GM18951 (cell line): Measurements from ENCODE around the gene MRPL28.
"Not testable (repeated sequence)": the region's sequence is repeated elsewhere in the genome, so short reads cannot be mapped to it uniquely, and the experiment has no call there.

Experiments
- POLR2A ChIP-seq: IDR thresholded peaks from 4 replicates; pipeline ENCODE4 v1.6.1; 2011; ENCODE audit warnings: mild to moderate bottlenecking; ENCODE audit not compliant: insufficient read length, insufficient read depth; ENCODE audit errors: extremely low read depth
- in situ Hi-C: fragments of 300-500 bp; cut with MboI; formaldehyde crosslinking; loops from one replicate; pipeline ENCODE4 v1.12.0; 2022; ENCODE audit warnings: low sequenced_read_pairs, mixed read lengths, inconsistent platforms; ENCODE audit not compliant: unreplicated experiment

MRPL28 gene

GRCh38 chr16:364595-365491 is 5.5 kb downstream of the MRPL28 start:
- no peak for TF ChIP-seq POLR2A
- in situ Hi-C loops, result no loop called here

- in situ Hi-C loops, result no loop called here
- TF ChIP-seq POLR2A, result no peak
These were observed 6.4 kb downstream of the MRPL28 start for GRCh38 chr16:363766-364490.

GRCh38 chr16:363110-363765 is 7.1 kb downstream of the MRPL28 start:
- in situ Hi-C loops, result no loop called here
- TF ChIP-seq POLR2A, result no peak

GRCh38 chr16:362702-362999 is 7.7 kb downstream of the MRPL28 start:
- in situ Hi-C loops, result not testable (repeated sequence)

GRCh38 chr16:361872-362701 is 8.3 kb downstream of the MRPL28 start:
- in situ Hi-C loops, result no loop called here
- TF ChIP-seq POLR2A, result no peak

GRCh38 chr16:361341-361871 is 8.9 kb downstream of the MRPL28 start:
- in situ Hi-C loops, result no loop called here
- no peak for TF ChIP-seq POLR2A

- no peak for TF ChIP-seq POLR2A
These were observed 9.5 kb downstream of the MRPL28 start for GRCh38 chr16:360698-361336.

GRCh38 chr16:359871-360697 is 10.3 kb downstream of the MRPL28 start:
- no peak for TF ChIP-seq POLR2A
- in situ Hi-C loops, result no loop called here

More at GRCh38 chr16:360698-361336, 9.5 kb downstream of the MRPL28 start:
- in situ Hi-C loops, result no loop called here

GRCh38 chr16:359067-359763 is 11.1 kb downstream of the MRPL28 start:
- in situ Hi-C loops, result no loop called here
- no peak for TF ChIP-seq POLR2A

- in situ Hi-C loops, result no loop called here
- no peak for TF ChIP-seq POLR2A
These were observed 13.6 kb downstream of the MRPL28 start for GRCh38 chr16:356741-357140.

- TF ChIP-seq POLR2A, result no peak
- in situ Hi-C loops, result no loop called here
These were observed 15.3 kb downstream of the MRPL28 start for GRCh38 chr16:354971-355461.
